Activated CD4-positive, alpha-beta T cell treated with anti-CD3 and anti-CD28 coated beads, Interleukin-2, amount 10 ng/mL, durations not matched to agents 24 days and 14 days (primary cell): ENCODE results near the gene KHDRBS2. TPM values are rescaled to one million over a fixed set of nuclear protein-coding genes. Genes with fewer than 3 reads are reported as not detected.

ENCODE experiments used
- DNase-seq: peaks from one replicate; pipeline ENCODE4 v3.0.0; 2022
- H3K27ac Mint-ChIP-seq: one replicate; pipeline ENCODE4 v1.8.0; 2022; ENCODE audit warnings: mild to moderate bottlenecking, mixed read lengths
- H3K27me3 Mint-ChIP-seq: one replicate; pipeline ENCODE4 v1.8.0; 2022; ENCODE audit warnings: mixed read lengths
- H3K36me3 Mint-ChIP-seq: one replicate; pipeline ENCODE4 v1.8.0; 2022; ENCODE audit warnings: low read depth, mild to moderate bottlenecking, mixed read lengths
- H3K4me1 Mint-ChIP-seq: one replicate; pipeline ENCODE4 v1.8.0; 2021; ENCODE audit warnings: mixed read lengths
- H3K4me3 Mint-ChIP-seq: one replicate; pipeline ENCODE4 v1.8.0; 2022; ENCODE audit warnings: mild to moderate bottlenecking, moderate library complexity, mixed read lengths
- H3K9me3 Mint-ChIP-seq: one replicate; pipeline ENCODE4 v1.8.0; 2021; ENCODE audit warnings: mixed read lengths
- intact Hi-C: fragments of 100-400 bp; cut with micrococcal nuclease; formaldehyde crosslinking; loops from one replicate; pipeline ENCODE4 v1.15.1; 2023
- total RNA-seq: library from RNA; stranded (reverse); gene quantifications from 2 replicates; pipeline ENCODE4 v1.2.3, GENCODE V29; 2022

KHDRBS2 gene
- total RNA-seq, 1 donor from 2014 or later: not detected

DNA sequence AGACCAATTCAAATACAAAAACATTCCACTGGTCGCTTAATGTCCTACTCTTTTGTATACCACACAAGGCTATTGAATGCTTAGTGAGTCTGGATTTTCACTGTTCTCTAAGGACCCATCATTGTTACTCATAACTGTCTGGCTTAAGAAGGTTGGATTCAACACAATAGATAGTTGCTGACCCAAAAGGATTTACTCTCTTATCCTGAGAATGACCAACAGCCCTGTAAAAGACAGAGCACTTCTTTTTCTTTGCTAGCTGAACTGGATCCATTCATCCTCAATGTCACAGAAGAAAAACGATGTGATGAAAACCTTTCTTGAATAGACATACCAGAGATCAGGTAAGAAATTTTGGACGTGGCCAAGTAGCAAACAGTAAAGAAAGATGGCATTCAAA lies 645.6 kb downstream of the KHDRBS2 start:
- intact Hi-C loops: no loop called here
- Mint-ChIP-seq H3K36me3 (no peaks in the 10 kb centered on the region), H3K4me1 (no peaks in the 10 kb centered on the region), H3K4me3 (no peak overlapping the region), H3K9me3 (peaks cover 9% of the 10 kb centered on the region), H3K27ac (no peak overlapping the region), H3K27me3 (no peaks in the 10 kb centered on the region)
- DNase-seq: no peak
